Body of pancreas (tissue), 4 donors: ENCODE measurements around the gene DPY19L2. TPM values are rescaled to one million over a fixed set of nuclear protein-coding genes. Genes with fewer than 3 reads are reported as not detected.
"Not testable (repeated sequence)": the region's sequence is repeated elsewhere in the genome, so short reads cannot be mapped to it uniquely, and the experiment has no call there.

Experiments used
- ATAC-seq: fragments of 150-250 bp; one replicate; pipeline ENCODE4 v1.9.1; 2016
- DNase-seq, 4 donors: peaks; one replicate each; pipeline ENCODE4 v3.0.0-alpha.2; 2019
- H3K27ac ChIP-seq, 4 donors: fragments of 200-600 bp; sonication (generic); 1 replicate in 3 of 4; 2 replicates in 1 of 4; pipeline versions ENCODE4 v1.5.1 to v1.6.1; 2016 to 2019; ENCODE audit warnings: mild to moderate bottlenecking in 1 of 4, mixed read lengths in 1 of 4, moderate library complexity in 1 of 4
- H3K27me3 ChIP-seq, 2 donors: fragments of 200-600 bp; sonication (generic); one replicate each; pipeline ENCODE4 v1.6.0; 2016; ENCODE audit warnings: mild to moderate bottlenecking in 1 of 2
- H3K36me3 ChIP-seq, 2 donors: fragments of 200-600 bp; sonication (generic); replicated peaks in 1 of 2; 2 replicates each; pipeline ENCODE4 v1.5.1; 2016; ENCODE audit warnings: low read depth in 2 of 2; ENCODE audit not compliant: insufficient read depth in 1 of 2
- H3K4me1 ChIP-seq: fragments of 200-600 bp; sonication (generic); one replicate; pipeline ENCODE4 v1.6.0; 2016
- H3K4me3 ChIP-seq, 2 donors: fragments of 200-600 bp; sonication (generic); 1 replicate in 1 of 2; 2 replicates in 1 of 2; pipeline ENCODE4 v1.5.1; 2016 to 2019
- H3K9me3 ChIP-seq, 3 donors: fragments of 200-600 bp; sonication (generic); 1 replicate in 2 of 3; 2 replicates in 1 of 3; pipeline ENCODE4 v1.5.1; 2016
- CTCF ChIP-seq, 7 experiments: fragments of 450-650 bp in 4 of 7; fragments of 200-600 bp in 3 of 7; sonication (generic) in 3 of 7; IDR thresholded peaks; one replicate each; pipeline ENCODE4 v1.5.1; 2016 to 2019; ENCODE audit warnings: antibody characterized with exemption in 7 of 7
- WGBS, 2 donors: methylation state at CpG; one replicate each; pipeline ENCODE4 v1.1.5; 2017; 5-methylcytosine and 5-hydroxymethylcytosine counted together
- intact Hi-C: fragments of 100-400 bp; cut with DNase I; formaldehyde crosslinking; loops from one replicate; pipeline ENCODE4 v1.15.1; 2023
- total RNA-seq, 2 donors: library from RNA; depleted of rRNA; stranded (reverse); fragments of >200 nt; gene quantifications; one replicate each; pipeline ENCODE4 v1.1.0, GENCODE V29; 2016

The DPY19L2 gene
- total RNA-seq, 2 donors from 2014 or later = 5.2 to 5.6 TPM

DNA sequence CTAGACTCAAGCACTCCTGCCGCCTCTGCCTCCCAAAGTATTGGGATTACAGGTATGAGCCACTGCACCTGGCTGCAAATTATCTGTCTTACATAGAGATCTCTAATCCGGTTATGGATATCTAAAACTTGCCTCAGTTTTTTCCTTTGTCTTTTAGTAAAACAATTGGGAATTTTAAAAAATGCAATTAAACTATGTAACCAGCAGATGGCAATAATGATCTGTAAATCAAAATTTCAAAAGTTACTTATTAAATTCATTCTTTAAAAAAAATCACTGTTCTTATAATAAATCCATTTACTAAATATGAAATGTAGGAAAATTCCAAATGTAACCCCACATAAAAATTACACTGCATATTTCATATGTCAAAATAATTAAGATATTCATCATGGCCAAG, 4.3 kb upstream of the DPY19L2 start:
- peak in 3 of 7 experiments; percentile 18 to 35 (median 32) for TF ChIP-seq CTCF (IDR thresholded peaks at IDR 0.05)
- intact Hi-C loops, DNase-seq, H3K9me3 ChIP-seq, H3K27me3 ChIP-seq, ATAC-seq, H3K36me3 ChIP-seq, H3K27ac ChIP-seq, H3K4me3 ChIP-seq, H3K4me1 ChIP-seq: not testable (repeated sequence)
- 17 to 22% methylated on average over 2 of the region's 2 CpGs for WGBS, 2 donors

DNA sequence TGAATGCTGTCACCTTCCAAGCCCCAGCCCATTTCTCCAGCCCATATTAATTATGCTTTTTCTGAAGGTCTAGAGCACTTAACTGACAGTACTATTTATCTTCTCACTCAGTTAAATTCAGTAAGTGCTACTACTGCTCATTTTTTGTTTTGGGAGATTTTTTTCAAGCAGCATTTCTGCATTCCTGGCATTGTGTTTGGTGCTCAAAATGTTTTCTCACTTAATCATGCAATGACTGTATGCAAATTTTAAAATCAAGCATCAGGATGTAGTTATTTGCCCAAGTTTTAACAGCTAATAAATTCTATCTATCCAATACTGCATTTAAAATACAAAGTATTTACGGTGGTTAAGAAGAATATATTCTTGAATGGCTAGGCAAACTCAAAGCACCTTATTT, 1.6 kb upstream of the DPY19L2 start:
- H3K36me3 ChIP-seq, H3K4me3 ChIP-seq, ATAC-seq, H3K27me3 ChIP-seq, H3K27ac ChIP-seq, intact Hi-C loops, H3K9me3 ChIP-seq, H3K4me1 ChIP-seq, DNase-seq: not testable (repeated sequence)
- WGBS, 2 donors = 91 to 100% methylated on average over 1 of the region's 1 CpG

DNA sequence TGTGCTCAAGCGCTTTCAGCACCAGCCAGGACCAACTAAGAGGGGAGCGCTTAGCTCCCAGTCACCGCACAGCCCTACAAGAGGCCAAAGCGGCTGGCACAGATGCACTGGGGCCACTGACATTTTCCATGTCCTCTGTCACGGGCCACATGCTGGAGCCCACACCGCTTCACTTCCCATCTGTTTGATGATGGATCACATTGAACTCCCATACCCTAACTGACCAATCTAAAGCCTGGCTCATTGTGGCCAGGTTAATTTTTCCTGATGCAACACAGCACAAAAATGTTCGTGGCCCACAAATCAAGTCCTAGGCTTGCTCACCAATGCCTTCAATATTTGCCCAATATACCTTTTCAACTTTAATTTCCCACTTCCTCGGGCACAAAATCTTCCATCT, 1.1 kb upstream of the DPY19L2 start:
- H3K4me1 ChIP-seq, ATAC-seq, H3K4me3 ChIP-seq, H3K9me3 ChIP-seq, H3K27ac ChIP-seq, DNase-seq, intact Hi-C loops, H3K36me3 ChIP-seq, H3K27me3 ChIP-seq: not testable (repeated sequence)
- 60 to 63% methylated on average over 2 to 7 of the region's 8 CpGs for WGBS, 2 donors

DNA sequence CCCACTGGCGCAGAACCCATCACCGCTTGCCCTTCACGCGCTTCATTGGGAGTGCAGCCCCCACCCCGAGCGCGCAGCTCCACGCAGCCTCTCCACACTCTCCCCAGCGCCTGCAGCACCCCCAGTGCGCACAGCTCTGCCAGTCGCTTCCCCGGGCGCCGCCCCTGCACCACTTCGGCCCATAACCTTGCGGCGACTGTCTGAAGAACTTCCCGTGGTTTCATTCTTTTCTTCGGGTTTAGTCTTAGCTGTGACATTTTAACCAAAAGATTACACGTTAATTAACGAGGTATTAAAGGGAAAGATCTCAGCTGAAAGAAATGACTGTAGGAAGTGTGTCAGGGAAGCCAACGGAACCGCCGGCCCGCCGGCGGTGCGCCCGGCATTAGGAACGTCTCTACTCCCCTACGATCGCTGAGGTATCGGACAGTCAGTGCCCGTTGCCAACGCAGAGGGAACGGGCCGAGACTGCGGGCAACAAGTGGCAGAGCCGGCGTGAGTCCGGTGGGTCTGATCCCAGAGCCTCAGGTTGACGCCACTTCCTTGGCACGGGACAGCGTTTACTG, 590 bp upstream of the DPY19L2 start:
- WGBS, 2 donors = 1% methylated on average over 37 to 44 of the region's 44 CpGs
- intact Hi-C loops = not testable (repeated sequence)
- peak overlapping the region; percentile 48 to 54 for H3K4me3 ChIP-seq

GRCh38 chr12:63663005-63663404, 5.3 kb downstream of the DPY19L2 start:
- H3K36me3 ChIP-seq, ATAC-seq: not testable (repeated sequence)
- 76 to 90% methylated on average over 7 of the region's 7 CpGs for WGBS, 2 donors

More for the DNA sequence above, 590 bp upstream of the DPY19L2 start:
- peak; percentile 14 to 41 (median 22) for DNase-seq
- H3K4me1 ChIP-seq, H3K36me3 ChIP-seq, H3K9me3 ChIP-seq, H3K27me3 ChIP-seq: not testable (repeated sequence)
- peak; percentile 17 for ATAC-seq
- peak overlapping the region in 3 of 4 donors; percentile 36 to 64 (median 56) for H3K27ac ChIP-seq

GRCh38 chr12:63658501-63658900, 9.8 kb downstream of the DPY19L2 start:
- DNase-seq, H3K36me3 ChIP-seq, H3K27me3 ChIP-seq, intact Hi-C loops, H3K4me3 ChIP-seq, H3K9me3 ChIP-seq, ATAC-seq, H3K27ac ChIP-seq, H3K4me1 ChIP-seq: not testable (repeated sequence)
- 77 to 97% methylated on average over 3 of the region's 3 CpGs for WGBS, 2 donors

More at GRCh38 chr12:63663005-63663404, 5.3 kb downstream of the DPY19L2 start:
- H3K27ac ChIP-seq, H3K27me3 ChIP-seq, DNase-seq, H3K4me3 ChIP-seq, H3K4me1 ChIP-seq, intact Hi-C loops, H3K9me3 ChIP-seq: not testable (repeated sequence)

GRCh38 chr12:63656407-63656806, 11.9 kb downstream of the DPY19L2 start:
- H3K27me3 ChIP-seq, H3K4me3 ChIP-seq, H3K4me1 ChIP-seq, DNase-seq, ATAC-seq, H3K9me3 ChIP-seq, H3K36me3 ChIP-seq, H3K27ac ChIP-seq, intact Hi-C loops: not testable (repeated sequence)
- 93 to 98% methylated on average over 2 of the region's 2 CpGs for WGBS, 2 donors

DNA sequence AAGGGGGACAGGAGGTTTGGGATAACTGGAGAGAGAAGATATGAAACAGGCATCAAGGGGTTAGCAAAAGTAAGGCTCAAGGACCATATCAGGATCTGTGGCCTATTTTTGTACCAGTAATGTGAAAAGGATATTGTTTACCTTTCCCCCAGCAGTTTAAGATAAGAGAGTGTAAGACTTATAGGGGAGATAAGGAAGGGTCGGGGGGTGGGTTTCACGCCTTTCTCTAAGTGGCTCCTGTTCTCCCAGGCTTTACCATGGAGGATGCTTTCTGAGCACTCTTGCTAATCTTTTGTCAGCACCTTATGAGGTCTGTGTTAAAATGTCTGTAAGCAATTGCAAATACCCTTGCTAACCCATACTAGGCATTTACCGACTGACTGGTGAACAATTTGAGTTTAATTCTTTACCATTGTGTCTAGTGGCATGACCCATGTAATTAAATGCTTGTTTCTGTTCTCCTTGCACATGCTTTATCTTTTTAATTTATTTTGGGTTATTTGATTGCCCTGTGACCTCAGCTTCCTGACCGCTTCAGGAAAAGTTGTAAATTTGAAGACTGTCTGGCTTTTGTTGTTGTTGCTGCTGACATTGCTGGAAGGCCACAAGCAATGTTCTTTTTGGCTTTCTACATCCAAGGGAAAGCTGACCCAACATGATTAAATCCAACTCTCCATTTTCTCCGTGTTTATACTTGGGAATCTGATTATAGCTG, 12.6 kb downstream of the DPY19L2 start:
- H3K4me3 ChIP-seq, H3K4me1 ChIP-seq, DNase-seq, H3K27me3 ChIP-seq, H3K9me3 ChIP-seq, H3K36me3 ChIP-seq, H3K27ac ChIP-seq, intact Hi-C loops, ATAC-seq: not testable (repeated sequence)
- 26 to 35% methylated on average over 5 of the region's 5 CpGs for WGBS, 2 donors

DNA sequence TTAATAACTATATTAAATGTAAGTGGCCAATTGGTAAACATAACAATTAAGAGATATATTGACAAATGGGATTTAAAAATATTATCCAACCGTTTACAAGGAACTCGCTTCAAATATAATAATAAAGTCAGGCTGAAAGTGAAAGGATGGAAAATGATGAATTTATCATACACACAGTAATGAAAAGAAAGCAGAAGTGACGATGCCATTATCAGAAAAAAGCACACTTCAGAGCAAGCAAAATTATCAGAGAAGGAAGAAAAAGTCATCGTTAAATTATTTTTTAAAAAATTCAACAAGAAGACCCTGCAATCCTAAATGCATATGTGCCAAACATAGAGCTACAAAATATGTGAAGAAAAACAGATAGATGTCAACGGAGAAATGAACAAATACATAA, 13.8 kb downstream of the DPY19L2 start:
- H3K9me3 ChIP-seq, intact Hi-C loops: not testable (repeated sequence)
- 78% methylated on average over 5 of the region's 5 CpGs for WGBS, 2 donors

DNA sequence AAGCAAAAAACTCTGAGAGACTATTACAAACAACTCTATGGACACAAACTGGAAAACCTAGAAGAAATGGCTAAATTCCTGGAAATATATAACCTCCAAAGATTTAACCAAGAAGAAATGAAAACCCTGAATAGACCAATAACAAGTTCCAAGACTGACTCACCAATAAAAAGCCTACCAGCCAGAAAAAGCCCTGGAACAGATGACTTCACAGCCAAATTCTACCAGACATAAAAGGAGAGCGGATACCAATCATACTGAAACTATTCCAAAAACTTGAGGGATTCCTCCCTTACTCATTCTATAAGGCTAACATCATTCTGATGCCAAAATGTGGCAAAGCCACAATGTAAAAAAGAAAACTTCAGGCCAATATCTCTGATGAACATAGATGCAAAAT, 18.8 kb downstream of the DPY19L2 start:
- 88 to 94% methylated on average over 1 of the region's 1 CpG for WGBS, 2 donors
- H3K4me1 ChIP-seq, H3K27ac ChIP-seq, H3K27me3 ChIP-seq, H3K36me3 ChIP-seq, H3K9me3 ChIP-seq, H3K4me3 ChIP-seq, DNase-seq, ATAC-seq, intact Hi-C loops: not testable (repeated sequence)

More for the DNA sequence above, 13.8 kb downstream of the DPY19L2 start:
- not testable (repeated sequence) for H3K4me1 ChIP-seq, ATAC-seq, H3K4me3 ChIP-seq, DNase-seq, H3K27ac ChIP-seq, H3K27me3 ChIP-seq, H3K36me3 ChIP-seq
